Cardiac septum (tissue), 1 donor: ENCODE results near the gene TBC1D23. TPM values are rescaled to one million over a fixed set of nuclear protein-coding genes. Genes with fewer than 3 reads are reported as not detected.
"Not testable (repeated sequence)": the region's sequence is repeated elsewhere in the genome, so short reads cannot be mapped to it uniquely, and the experiment has no call there.

Experiments
- DNase-seq: peaks from one replicate; pipeline ENCODE4 v3.0.0-alpha.2; 2020; ENCODE audit warnings: low spot score
- intact Hi-C: fragments of 100-400 bp; cut with DNase I; formaldehyde crosslinking; loops from one replicate; pipeline ENCODE4 v1.14.0; 2022
- total RNA-seq: library from RNA; stranded (reverse); fragmentation: NEBNext Ultra II Directional; extraction: Animal tissue kit (Norgen Biotek cat#: 25700); gene quantifications from one replicate; pipeline ENCODE4 v1.2.1, GENCODE V29; 2021
- donor health status: DM: no; HTN: no; CAD: no.

TBC1D23 gene
- total RNA-seq, 1 donor from 2014 or later: 35.1 TPM

DNA sequence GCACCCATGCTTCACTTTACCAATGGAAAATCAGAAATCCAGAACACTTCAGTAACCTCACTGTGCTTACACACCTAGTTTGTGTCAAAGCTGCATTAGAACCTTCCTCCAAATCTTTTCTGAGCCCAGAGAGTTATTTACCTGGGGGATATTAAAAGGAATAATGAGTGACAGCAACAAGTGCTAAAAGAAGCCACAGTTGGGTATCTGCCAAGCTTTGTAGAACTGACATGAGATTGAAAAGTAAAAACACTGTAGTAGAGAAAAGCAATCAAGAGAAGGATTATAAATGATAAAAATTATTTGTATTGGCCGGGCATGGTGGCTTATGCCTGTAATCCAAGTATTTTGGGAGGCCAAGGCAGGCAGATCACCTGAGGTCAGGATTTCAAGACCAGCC lies 8.8 kb upstream of the TBC1D23 start:
- no peak for DNase-seq
- intact Hi-C loops: loop anchor here (5.0 kb wide), 2 partner anchors 90 to 410 kb away; no protein-coding TSS in a partner anchor

DNA sequence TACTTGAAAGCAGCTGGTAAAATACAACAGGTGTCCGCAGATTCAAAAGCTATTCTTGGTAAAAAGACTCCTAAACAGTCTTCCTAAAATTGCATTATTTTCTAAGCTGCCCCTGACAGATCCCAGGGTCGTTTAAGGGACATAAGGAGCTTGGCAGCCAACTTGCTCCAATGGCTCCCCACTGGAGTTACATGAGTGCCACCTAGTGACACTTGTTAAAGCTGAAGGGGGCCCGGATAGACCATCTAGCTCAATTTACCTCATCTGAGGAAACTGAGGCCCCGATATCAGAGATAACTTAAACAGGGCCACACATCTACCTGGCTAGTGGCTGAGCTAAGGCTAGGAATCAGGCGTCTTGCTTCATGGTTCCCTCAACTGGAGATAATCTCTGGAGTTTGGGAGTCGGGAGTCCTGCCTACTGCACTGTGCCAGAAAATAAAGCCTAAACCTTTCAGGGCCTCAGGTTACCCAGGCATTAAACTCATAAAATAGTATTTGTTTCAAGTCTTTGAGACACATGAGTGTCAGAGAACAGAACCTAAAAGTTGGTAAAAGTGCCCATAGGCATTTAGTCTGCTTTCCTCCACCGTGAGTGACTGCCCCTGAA lies 6.5 kb upstream of the TBC1D23 start:
- intact Hi-C loops: loop anchor here (1.0 to 5.0 kb wide), 3 partner anchors 92 to 412 kb away; no protein-coding TSS in a partner anchor

DNA sequence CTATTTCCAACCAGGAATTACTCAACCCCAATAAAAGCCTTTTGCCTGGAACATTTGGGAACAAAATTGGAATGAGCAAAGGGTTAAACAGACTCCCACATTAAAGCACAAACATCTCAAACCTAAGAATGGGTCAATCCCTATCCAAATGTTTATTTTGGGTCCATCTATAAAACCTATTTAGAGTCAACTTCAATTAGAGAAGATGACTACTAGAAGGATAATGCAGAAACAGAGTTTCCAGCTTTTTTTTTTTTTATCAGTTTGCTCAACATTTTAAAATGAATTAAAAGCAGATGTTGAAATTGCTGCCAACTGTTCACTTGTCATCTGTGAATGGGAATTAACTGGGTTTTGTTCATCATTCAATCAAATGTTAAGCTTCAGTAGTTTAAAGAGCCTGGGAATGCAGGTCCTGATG lies 4.1 kb upstream of the TBC1D23 start:
- intact Hi-C loops: no loop called here
- no peak for DNase-seq

More for the DNA sequence above, 6.5 kb upstream of the TBC1D23 start:
- no peak for DNase-seq

DNA sequence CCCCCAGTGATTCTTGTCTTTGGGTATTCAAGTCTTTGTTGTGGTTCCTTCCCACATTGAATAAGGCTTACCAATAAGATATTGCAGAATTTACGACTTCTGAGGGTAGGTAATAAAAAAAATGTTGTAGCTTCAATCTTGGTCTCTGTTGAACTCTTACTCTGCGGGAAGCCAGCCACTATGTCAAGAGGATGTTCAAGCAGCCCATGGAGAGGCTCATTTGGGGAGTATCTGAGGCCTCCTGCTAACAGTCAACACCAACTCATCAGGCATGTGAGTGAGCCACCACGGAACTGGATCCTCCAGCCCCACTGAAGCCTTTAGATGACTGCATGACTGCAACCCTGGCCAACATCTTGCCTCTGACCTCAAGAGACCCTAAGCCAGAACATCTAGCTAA lies 3.2 kb upstream of the TBC1D23 start:
- intact Hi-C loops: no loop called here
- no peak for DNase-seq

DNA sequence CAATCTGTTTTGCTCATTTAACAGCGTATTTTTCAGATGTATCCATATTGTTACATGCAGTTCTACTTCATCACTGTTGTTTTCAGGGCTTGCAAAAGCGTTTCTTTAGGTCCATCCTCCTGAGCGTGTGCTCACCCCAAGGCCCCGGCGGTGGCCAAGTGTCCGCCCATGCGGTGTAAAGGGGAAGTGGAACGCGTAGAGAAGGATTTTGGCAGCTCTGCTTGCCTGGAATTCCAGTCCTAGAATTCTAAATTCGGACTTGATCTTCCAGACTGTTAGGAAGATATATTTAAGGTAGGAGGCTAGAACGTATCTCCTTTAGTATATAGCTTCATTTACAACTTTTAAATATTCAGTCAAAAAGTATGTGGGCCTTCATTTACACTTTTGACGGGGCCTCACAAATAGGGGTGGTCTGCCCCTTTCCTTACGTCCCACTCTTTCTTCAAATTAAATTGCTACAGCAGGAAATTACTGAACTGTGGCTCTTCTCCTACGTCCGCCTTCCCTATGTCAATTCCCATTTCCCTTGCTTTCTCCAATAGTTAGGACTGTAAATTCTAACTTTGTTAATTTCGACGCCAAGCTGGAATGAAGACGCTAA lies 609 bp upstream of the TBC1D23 start:
- intact Hi-C loops: loop anchor here (5.0 kb wide), 1 partner anchor 443 kb away; the partner anchor contains the start of gene CMSS1

DNA sequence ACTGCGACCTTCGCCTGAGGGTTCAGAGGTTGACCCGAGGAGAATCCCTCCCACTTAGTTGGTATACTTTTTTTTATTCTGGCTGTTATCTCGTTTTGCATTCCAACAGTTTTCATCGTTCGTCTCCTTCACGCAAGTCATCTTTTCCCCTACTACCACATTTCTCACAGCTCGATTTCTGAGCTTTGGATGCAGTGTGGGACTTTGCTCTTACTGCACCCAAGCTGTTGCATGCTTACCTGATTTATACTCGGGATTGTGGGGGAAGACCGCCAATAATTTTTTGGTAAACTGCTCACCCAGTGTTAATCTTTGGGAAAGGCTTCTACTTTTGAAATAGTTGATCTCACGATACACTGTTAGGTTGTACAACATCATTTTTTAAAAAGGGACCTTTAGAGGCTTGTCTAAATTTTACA lies 702 bp downstream of the TBC1D23 start:
- no peak for DNase-seq

More for the DNA sequence above, 609 bp upstream of the TBC1D23 start:
- DNase-seq: no peak

DNA sequence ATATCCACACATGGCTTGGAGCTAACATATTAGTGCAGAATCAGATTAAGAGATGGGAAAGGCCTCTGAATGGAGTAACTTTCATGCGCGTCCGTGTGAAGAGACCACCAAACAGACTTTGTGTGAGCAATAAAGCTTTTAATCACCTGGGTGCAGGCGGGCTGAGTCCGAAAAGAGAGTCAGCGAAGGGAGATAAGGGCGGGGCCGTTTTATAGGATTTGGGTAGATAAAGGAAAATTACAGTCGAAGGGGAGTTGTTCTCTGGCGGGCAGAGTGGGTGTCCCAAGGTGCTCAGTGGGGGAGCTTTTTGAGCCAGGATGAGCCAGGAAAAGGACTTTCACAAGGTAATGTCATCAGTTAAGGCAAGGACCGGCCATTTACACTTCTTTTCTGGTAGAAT lies 2.1 kb downstream of the TBC1D23 start:
- not testable (repeated sequence) for DNase-seq
- intact Hi-C loops: loop anchor here (5.0 kb wide), 1 partner anchor 446 kb away; the partner anchor contains the start of gene CMSS1

More for the DNA sequence above, 702 bp downstream of the TBC1D23 start:
- intact Hi-C loops: loop anchor here (5.0 kb wide), 1 partner anchor 444 kb away; the partner anchor contains the start of gene CMSS1

DNA sequence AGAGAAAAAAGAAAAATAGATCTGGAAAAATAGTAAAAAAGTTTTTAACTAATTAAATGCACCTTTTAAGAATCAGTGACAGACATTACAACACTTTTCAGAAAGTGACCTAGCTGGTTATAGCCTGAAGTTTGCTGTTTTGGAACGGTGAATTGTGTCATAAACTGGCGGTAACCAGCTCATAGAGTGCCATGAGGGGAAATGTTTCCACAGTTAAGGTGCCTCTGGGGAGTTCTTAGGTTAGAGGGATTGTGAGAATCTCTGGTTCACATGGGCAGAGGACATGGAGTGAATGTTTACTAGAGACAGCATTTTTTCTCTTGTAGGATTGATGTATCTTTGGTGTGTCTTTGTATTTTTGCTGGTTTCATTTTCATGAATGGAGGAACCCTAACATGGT lies 2.8 kb downstream of the TBC1D23 start:
- intact Hi-C loops: loop anchor here (5.0 kb wide), 1 partner anchor 446 kb away; the partner anchor contains the start of gene CMSS1
- no peak for DNase-seq

DNA sequence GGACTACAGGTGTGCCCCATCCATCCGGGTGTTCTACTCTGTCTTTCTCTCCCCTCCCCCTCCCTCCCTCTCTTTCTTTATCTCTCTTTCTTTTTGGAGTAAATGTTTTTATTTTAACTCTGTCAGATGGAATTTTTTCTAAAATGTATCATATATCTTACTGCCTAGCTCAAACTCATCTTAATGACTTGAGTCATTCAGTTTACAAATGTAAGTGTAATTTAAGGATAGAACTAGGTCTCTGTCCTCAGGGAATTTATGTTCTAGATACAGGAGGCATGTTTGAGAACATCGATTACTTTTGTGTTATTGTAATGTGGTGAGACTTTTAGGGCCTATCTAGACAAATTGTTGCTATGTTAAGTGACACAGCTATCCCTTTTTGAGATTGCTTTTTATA lies 3.5 kb downstream of the TBC1D23 start:
- intact Hi-C loops: loop anchor here (5.0 kb wide), 1 partner anchor 447 kb away; the partner anchor contains the start of gene CMSS1
- no peak for DNase-seq

DNA sequence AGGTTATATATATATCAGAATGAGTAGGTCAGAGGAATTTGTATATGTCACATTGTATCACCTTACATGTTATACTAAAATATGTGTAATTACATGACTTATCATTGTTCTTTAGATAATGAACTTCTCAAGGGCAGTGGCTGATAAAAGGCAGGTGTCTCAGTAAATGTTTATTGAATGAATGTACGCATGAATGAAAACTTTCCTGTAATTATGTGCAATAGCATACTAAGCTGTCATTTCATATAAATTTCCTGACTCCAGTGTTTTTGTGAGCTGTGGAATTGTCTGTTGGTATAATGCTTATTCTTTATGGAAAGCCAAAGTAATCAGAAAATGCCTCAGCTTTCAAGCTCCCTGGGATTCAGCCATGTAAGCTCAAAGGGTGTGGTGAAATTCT lies 4.2 kb downstream of the TBC1D23 start:
- intact Hi-C loops: no loop called here
- DNase-seq: no peak

DNA sequence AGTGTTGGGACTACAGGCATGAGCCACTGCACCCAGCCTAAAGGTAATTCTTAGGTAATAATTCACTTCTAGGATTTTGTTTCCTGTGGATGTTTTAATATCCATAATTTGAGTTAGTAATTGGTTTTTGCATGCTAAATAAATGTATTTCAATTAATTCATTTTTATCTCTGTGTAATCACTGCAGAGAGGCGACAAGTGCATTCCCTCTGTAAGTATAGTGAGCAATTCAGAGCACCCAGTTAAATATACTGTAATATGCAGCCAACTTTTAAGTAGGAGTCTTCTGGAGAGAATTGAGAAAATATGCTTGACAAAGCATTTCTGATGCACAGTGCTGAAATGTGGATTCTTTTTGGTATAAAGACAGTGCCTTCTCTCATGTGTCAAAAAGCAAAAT lies 5.7 kb downstream of the TBC1D23 start:
- intact Hi-C loops: no loop called here
- DNase-seq: no peak

DNA sequence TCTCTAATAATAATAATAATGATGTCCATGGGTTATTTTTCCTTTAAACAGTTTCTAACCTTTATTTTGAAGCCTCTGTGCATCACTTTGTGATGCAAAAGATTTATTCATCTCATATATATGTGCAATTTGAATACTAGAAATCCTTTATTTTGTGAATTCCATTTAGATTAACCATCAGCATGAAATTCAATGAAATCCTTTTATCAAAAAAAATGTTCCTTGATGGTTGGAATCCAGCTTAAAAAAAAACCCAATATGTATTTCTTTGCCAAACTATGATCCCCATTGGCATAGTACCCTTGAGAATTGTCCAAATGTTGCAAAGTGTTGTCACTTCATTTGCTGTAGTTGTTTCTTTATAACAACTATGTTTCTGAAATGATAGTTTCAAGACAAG lies 7.4 kb downstream of the TBC1D23 start:
- DNase-seq: no peak
- intact Hi-C loops: no loop called here

DNA sequence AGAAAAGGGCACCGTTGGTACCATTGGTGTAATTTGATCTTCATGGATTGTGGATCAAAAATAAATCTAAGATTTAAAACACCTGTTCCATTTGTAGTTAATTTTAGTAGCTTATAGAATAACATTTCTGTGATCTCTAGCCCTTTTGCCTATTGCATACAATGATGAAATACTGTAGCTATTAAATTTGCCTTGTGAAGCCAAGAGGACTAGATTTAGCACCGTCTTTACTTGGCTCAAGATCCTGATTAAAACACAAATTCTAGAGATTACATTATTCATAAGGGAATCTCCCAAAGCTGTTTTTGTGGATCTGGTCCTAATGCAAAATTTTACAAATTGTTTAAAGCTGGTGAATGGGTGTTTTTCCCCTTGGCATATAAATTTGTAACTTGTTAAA lies 8.2 kb downstream of the TBC1D23 start:
- no peak for DNase-seq

DNA sequence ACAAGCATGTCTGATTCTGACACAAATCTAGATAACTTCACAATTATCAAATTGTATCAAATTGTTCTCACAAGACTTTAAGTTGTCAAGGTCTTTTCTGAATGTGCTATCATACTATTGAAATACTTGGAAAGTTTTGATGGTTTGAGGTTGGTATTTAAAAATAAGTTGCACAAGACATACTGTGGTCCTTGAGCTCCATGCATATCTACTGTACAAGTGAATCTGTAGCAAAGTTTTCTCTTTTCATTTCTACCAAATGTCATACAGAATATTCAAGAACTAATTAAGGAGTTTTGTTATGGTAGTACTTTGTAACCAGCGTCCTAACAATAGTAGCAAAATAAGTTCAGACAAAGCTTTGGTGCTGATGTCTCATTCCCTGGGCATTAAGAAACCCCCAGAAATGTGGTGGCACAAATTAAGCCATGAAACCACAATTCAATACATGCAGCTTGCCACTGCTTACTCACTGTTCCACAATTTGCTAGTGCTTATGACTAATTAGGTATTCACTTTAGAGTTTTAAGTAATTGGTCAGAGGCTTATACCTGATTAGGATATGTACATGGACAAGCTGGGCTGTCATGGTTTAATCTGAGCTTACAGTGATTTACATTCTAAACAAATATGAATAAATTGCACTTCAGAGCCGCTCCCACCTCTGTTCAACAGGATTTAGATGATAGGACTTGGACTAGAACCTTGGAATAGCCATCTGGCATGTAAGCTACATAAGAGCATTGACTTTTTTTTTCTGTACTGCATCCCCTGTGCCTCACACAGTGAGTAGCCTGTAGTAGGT lies 8.8 kb downstream of the TBC1D23 start:
- no peak for DNase-seq
- intact Hi-C loops: no loop called here

More for the DNA sequence above, 8.2 kb downstream of the TBC1D23 start:
- intact Hi-C loops: no loop called here

DNA sequence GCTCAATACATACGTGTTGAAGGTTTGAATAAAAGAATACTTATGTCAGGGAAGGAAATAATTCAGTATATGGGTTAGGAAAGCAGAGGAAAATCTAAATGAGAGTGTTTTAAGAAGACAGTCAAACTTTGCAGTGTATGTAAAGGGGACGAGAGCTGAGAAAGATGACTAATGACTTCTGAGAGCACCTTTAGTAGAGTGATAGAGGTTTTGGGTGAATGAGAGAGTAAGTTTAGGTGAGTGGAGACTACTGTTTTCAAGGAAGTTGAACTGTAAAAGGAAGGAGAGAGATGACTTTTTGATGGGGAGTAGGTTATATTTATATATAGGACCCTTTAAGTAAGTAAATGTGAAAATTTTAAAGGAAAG lies 9.4 kb downstream of the TBC1D23 start:
- intact Hi-C loops: no loop called here
- no peak for DNase-seq

DNA sequence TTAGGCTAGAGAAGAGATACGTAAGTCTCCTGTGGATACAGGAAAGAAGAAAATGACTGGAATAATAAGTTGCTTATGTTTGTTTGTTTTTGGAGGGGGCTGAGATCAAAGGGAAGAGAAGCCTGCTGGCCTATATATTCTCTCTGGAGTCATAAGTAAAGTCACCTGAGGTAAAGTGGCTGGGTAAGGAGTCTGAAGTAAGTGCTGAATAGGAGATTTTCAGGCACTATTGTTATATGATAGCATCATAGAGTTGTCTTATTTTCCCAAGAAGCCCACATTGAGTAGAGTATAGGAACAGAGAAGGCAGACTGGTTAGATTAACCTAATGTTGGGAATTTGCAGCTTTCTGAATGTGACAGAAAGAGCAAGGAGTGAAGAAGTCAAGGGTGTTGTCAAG lies 10.7 kb downstream of the TBC1D23 start:
- no peak for DNase-seq
- intact Hi-C loops: no loop called here

DNA sequence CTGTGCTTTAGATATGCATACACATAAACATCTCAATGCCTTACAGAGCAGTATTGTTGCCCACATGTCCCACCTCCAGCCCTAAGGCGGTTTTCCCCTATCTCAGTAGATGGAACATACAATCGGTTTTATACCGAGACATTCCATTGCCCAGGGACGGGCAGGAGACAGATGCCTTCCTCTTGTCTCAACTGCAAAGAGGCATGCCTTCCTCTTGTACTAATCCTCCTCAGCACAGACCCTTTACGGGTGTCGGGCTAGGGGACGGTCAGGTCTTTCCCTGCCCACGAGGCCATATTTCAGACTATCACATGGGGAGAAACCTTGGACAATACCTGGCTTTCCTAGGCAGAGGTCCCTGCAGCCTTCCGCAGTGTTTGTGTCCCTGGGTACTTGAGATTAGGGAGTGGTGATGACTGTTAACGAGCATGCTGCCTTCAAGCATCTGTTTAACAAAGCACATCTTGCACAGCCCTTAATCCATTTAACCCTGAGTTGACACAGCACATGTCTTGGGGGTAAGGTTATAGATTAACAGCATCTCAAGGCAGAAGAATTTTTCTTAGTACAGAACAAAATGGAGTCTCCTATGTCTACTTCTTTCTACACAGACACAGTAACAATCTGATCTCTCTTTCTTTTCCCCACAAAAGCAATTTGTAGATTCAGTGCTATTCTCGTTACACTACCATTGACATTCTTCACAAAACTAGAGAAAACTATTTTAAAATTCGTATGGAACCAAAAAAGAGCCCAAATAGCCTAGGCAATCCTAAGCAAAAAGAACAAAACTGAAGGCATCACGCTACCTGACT lies 12.2 kb downstream of the TBC1D23 start:
- DNase-seq, intact Hi-C loops: not testable (repeated sequence)

DNA sequence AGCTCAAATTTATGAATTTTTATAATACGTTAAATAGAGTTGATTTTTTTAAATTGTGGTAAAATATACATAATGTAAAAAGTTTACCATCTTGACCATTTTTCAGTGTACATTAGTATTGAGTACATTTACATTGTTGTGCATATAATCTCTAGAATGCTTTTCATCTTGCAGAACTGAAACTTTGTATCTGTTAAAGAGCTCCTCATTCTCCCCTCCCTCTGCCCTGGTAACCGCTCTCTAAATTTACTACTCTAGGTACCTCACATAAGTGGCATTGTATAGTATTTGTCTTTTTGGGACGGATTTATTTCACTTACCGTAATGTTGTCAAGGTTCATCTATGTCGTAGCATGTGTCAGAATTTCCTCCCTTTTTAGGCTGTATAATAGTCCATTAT lies 13.6 kb downstream of the TBC1D23 start:
- no peak for DNase-seq
- intact Hi-C loops: no loop called here

DNA sequence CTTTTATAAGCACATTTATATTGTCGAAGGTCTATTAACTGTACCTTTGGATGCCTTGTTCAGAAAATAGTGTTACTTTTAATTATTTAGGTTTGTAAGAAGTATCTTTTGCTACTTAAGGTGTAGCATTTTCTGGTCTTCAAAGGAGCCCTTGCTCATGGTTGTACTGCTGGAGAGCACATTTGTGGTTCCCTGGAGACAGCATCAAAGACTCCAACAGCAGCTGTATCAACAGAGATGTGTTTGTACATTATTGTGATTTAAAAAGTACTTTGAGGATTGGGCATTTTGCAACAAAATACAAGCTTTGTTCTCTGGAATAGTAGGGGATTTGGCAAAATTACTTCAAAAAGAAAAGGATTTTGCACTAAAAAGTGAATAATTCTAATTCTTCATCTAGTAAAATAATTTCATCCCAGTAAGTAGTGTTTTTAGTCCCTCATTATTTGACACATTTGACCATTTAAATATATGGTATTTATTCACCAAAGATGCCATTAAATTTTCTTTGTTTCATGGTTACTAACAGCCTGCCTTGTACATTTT lies 16.5 kb downstream of the TBC1D23 start:
- DNase-seq: no peak
- intact Hi-C loops: no loop called here
